Hematopoietic multipotent progenitor cell treated with erythropoietin and hydrocortisone succinate and interleukin-3 and kit ligand, for 17 days (in vitro differentiated cells): Measurements from ENCODE around the gene KBTBD12.

ENCODE experiments used
- DNase-seq: peaks from one replicate; pipeline ENCODE4 v3.0.0-alpha.2; 2015; ENCODE audit warnings: low spot score

The KBTBD12 gene

GRCh38 chr3:127985655-127986225 lies 70.7 kb downstream of the KBTBD12 start:
- no peak for DNase-seq

- DNase-seq: no peak
Measured at GRCh38 chr3:127986803-127987202, 71.8 kb downstream of the KBTBD12 start.

- DNase-seq: no peak
Measured at GRCh38 chr3:127987309-127987995, 72.4 kb downstream of the KBTBD12 start.

DNA sequence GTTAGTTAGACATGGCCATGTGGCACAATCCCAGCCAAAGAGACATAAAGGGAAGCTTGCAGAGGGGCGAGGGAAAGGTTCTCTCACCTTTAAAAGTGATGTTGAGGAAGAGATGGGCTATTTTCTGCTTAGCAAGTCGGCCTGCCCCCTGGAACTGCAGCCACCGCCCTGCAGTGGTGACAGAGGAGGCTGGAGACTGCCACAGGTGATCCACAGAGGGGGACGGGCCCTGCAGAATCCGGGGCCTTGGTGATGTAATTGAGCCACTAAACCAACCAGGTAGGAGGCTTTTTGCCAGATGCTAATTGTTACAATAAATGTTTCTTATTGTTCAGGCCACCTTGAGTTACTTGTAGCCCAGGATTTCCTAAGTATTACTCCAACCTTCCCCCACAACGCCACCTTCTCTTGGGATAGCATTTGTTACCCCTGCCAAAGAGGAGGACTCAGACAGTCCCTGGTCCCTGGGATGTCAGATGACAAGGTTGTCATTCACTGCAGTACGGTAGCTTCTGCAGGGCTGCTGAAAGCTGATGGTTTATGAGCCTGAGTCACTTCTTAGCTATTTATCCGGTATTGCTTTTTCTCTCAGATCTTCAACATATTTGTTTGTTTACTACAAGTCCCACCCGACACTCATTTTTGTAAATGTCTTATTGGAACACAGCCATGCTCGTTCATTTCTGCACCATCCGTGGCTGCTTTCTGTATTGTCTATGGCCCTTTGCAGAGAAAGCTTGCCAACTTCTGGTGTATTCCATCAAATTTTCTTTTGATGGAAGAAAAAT lies 73.9 kb downstream of the KBTBD12 start:
- DNase-seq: no peak

GRCh38 chr3:127990051-127990450 lies 75.0 kb downstream of the KBTBD12 start:
- DNase-seq: no peak

- DNase-seq: no peak
Measured at GRCh38 chr3:127990461-127990860, 75.4 kb downstream of the KBTBD12 start.

- no peak for DNase-seq
Measured at GRCh38 chr3:127991251-127991650, 76.2 kb downstream of the KBTBD12 start.

DNA sequence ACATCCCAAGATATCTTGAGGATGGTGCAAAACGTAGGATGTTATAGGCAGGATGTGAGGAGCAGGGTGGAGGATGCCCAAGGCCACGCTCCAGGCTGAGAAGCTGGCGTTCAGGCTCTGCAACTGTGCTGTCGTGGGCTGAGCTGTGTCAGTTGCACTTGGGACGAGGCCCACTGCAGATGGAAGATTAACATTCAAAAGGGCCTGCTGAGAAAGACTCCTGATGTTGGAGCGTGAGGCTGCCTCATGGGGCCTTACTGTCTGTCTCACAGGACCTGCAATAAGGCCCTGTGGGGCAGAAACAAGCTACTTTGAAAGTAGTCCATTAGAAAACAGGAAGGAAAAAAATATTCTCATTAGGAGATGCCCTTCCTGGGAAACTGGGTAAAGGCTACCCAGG lies 76.6 kb downstream of the KBTBD12 start:
- no peak for DNase-seq

GRCh38 chr3:127992127-127992526 lies 77.1 kb downstream of the KBTBD12 start:
- DNase-seq: no peak

DNA sequence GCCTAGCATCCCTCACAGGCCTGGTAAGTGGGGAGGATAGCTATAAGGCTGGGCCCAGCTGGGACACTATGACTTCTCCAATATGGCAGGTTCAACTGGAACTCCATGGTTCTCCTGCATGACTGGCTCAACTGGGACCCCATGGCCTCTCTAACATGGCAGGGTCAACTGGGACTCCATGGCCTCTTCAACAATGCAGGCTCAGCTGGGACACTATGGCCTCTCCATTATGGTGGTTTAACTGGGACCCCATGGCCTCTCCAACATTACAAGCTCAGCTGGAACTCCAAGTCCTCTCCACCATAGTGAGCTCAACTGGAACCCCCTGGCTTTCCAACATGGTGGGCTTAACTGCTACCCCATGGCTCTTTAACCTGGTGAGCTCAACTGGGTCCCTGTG lies 79.0 kb downstream of the KBTBD12 start:
- no peak for DNase-seq

GRCh38 chr3:127997016-127997415 lies 82.0 kb downstream of the KBTBD12 start:
- DNase-seq: no peak

DNA sequence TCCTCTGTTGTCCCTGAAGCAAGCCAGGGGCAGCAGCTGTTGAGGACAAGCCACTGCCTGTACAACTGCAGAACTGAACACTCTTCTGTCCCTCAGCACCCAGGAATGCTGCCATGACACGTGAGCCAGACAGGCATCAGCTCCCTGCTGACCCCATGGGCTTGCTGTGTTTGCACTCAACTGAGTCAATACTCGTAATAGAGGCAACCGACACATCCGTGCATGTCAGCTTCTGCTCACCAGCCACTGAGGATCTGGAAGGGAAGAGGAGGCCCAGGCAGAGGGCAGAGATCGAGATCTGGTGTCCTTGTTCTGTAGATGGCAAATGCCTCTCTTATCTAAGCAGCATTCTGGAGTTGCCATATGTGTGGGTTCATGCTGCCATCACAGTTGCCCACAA lies 82.9 kb downstream of the KBTBD12 start:
- no peak for DNase-seq

GRCh38 chr3:127998596-127998995 lies 83.6 kb downstream of the KBTBD12 start:
- DNase-seq: no peak

DNA sequence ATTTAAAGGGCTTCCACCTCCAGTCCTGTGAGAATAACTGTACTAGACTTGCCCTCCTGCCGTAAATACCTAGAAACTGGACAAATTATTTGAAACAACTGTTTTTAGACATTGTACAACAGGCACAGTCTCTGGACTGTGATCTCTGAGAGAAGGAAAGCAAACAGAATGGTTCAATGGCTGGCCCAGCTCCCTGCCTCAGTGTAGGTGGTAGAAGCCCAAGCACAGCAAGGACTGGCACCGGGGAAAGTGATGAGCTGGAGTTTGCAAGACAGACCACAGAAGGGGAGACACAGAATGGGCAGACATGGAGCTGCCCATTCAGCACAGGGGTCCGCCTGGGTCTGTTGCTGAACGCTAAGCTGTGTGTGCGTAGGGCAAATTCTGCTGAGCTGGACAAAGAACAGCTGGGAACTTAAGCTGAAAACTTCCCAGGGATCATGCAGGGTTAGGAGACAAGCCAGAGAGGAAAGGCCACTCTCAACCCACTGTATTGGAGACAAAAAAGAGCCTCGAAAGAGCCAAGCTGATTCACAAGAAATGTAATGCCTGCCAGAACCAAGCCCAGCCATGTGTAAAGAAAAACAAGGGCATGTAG lies 84.6 kb downstream of the KBTBD12 start:
- no peak for DNase-seq

DNA sequence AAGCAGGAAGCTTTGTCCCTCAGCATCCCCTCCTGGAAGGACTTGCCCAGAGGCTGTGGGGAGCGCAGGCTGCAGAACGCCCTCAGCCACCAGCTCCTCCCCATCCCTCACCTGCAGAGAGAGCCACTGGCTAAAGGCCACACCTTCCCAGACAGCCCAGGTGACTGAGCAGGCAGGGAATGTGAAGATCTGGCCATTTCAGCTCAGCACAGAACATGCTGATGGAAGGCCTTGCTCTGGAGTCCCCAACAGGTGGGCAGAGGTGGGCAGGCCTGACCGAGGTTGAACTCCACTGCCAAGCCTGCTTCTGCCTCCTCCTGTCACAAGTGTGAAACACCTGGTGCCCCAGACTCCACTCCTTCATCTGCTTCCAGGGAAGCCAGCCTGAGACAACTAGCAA lies 86.5 kb downstream of the KBTBD12 start:
- no peak for DNase-seq

DNA sequence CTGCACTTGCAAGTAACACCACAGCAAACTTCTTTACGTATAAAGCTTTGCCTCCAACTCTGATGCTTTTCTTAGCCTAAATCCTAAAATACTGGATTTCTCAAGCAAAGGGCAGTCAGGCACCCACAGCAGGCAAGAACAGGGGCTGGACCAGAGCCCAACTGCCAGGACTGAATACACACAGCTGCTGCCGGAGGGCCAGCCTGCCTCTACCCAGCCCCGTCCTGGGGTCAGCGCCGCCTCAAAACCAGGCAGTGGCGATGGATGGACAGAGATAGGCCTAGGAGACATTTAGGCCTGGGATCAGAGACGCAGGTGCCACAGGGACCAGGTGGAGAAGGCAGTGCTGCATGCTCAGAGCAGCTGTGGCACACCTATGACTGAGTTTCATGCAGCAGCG lies 89.6 kb downstream of the KBTBD12 start:
- no peak for DNase-seq

GRCh38 chr3:128006061-128007032 lies 91.3 kb downstream of the KBTBD12 start:
- DNase-seq: no peak

DNA sequence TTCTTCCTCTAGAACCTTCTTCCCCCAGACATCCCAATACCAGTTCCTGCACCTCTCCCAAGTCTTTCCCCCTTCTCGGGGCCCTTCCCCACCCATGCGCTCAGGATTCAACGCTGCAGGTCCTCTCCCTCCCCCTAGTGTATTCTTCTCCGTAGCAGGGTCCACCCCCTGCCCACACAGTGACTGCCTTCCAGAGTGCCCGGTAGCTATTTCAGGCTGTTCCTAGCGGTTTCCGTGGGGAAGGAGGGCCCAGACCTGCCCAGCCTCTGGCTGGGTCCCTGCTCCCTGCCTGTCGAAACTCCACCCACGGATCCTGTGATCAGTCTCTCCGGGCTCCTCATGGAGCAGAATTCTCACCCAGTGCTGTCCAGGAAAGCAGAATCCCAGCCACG lies 92.0 kb downstream of the KBTBD12 start:
- DNase-seq: no peak

DNA sequence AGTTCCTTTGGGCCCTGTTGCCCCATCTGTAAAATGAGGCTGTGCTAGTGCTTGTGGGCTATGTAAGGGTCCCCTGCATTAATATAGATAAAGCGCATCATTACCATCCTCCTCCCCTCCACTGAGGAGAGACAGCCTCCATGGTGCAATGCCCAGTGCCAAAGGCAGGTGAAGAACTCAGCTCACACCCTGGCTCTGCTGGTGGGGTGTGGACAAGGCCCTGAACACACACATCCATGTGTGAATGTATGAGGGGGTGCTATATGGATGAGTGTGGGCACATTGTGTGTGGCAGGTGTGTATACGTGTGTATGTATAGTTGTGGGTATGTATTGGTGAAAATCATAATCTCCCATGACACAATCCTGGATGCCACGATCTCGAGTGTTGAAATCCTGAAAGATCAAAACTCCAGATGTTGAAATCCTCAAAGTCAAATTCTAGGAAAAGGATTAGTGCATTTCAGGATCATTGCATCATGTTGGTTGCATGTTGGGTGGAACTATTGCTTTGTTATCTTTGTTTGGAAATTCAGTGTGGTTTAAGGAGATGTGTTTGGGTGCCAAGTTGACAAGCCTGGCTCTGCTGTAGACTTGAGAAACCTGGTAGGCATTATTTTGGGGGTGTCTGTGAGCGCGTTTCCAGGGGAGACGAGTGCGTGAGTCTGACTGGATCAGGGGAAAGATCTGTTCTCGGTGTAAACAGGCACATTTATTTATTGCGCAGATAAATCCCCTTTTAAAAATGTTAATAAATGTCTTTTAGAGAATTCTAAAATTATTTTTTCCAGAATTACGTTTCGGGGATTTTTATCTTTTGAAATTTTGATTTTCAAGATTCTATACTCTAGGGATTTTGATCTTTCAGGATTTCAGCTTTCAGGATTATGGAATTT lies 95.2 kb downstream of the KBTBD12 start:
- DNase-seq: no peak

DNA sequence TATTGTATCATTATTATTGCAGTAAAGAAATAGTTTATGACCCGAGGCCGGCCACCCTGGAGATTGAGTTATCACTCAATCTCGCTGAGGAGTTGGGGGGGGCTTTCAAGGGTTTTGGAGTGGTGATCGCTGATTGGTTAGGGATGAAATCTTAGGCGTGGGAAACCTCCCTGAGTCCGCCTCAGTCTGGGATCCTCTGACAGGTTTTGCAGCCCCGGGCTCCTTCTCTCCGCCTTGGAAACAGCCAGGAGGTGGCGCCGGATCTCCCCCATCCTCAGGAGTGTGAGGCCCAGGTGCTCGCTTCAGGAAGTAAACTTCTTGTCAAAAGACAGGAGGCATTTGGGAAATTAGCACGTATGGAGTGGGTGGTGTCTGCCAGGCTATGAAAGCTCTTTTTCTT lies 96.1 kb downstream of the KBTBD12 start:
- DNase-seq: no peak

DNA sequence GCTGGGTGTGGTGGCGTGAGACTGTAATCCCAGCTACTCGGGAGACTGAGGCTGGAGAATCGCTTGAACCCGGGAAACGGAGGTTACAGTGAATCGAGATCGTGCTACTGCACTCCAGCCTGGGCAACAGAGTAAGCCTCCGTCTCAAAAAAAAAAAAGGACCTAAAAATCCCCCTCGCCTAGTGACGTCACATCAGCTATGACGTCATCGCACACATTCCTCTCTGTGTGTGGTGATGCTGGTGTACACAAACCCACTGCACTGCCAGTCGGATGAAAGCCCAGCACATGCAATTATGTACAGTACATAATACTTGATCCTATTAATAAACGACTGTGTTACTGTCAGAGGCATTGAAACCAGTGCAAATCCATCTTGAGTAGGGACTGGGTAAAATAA lies 97.0 kb downstream of the KBTBD12 start:
- DNase-seq: no peak
